SK-N-SH (cell line): ENCODE data around the gene TIAM2. TPM values are rescaled to one million over a fixed set of nuclear protein-coding genes. Genes with fewer than 3 reads are reported as not detected.

Experiments
- CTCF ChIA-PET: fragments of 300-600, 350-600 bp; formaldehyde crosslinking; extraction: SDS; loops from one replicate; lab custom pipeline; 2021; lab: Yijun Ruan, JAX
- POLR2A ChIA-PET: fragments of 350-600 bp; sonication (Branson Sonifier 250); formaldehyde crosslinking; extraction: SDS; loops from one replicate; lab custom pipeline; 2020; ENCODE audit warnings: antibody characterized with exemption, inconsistent platforms; lab: Yijun Ruan, JAX
- DNase-seq: peaks from one replicate; pipeline ENCODE4 v3.0.0; 2012
- H2AFZ ChIP-seq: fragments of 200-600 bp; sonication (generic); 2 replicates; pipeline ENCODE4 v1.8.1; 2016; ENCODE audit warnings: antibody characterized with exemption, mild to moderate bottlenecking, low read depth
- H3F3A ChIP-seq: fragments of 200-600 bp; sonication (generic); replicated peaks from 2 replicates; pipeline ENCODE3; 2016; ENCODE audit warnings: antibody characterized with exemption, mild to moderate bottlenecking; ENCODE audit not compliant: insufficient read depth
- H3K27ac ChIP-seq, 2 experiments: fragments of 200-500 bp in 1 of 2; fragments of 200-600 bp in 1 of 2; sonication (Bioruptor generic) in 1 of 2; sonication (generic), shearing (Covaris generic) in 1 of 2; 2 replicates each; pipeline versions ENCODE4 v1.5.1 to v1.6.1; 2014 to 2016; ENCODE audit warnings: low read depth in 2 of 2, inconsistent platforms in 1 of 2, low read length in 1 of 2, mild to moderate bottlenecking in 1 of 2, mixed read lengths in 1 of 2
- H3K27me3 ChIP-seq: fragments of 200-600 bp; sonication (generic), shearing (Covaris generic); 2 replicates; pipeline ENCODE4 v1.6.1; 2016; ENCODE audit warnings: mixed run types; ENCODE audit not compliant: insufficient read depth
- H3K36me3 ChIP-seq, 2 experiments: fragments of 200-500 bp in 1 of 2; fragments of 200-600 bp in 1 of 2; sonication (Bioruptor generic) in 1 of 2; sonication (generic) in 1 of 2; replicated peaks in 1 of 2; 2 replicates each; pipeline versions ENCODE3 to v1.5.1; 2014 to 2016; ENCODE audit warnings: low read length in 1 of 2, mild to moderate bottlenecking in 1 of 2; ENCODE audit not compliant: insufficient read depth in 2 of 2, control insufficient read depth in 1 of 2
- H3K4me1 ChIP-seq, 2 experiments: fragments of 200-500 bp in 1 of 2; fragments of 200-600 bp in 1 of 2; sonication (Bioruptor generic) in 1 of 2; sonication (generic), shearing (Covaris generic) in 1 of 2; 2 replicates each; pipeline versions ENCODE4 v1.5.1 to v1.6.1; 2014 to 2016; ENCODE audit warnings: low read depth in 1 of 2, low read length in 1 of 2, mixed run types in 1 of 2; ENCODE audit not compliant: insufficient read depth in 2 of 2, control insufficient read depth in 1 of 2
- H3K4me2 ChIP-seq: fragments of 200-600 bp; sonication (generic), shearing (Covaris generic); 2 replicates; pipeline ENCODE4 v1.6.1; 2017; ENCODE audit warnings: mixed run types
- H3K4me3 ChIP-seq, 2 experiments: fragments of 200-500 bp in 1 of 2; fragments of 200-600 bp in 1 of 2; sonication (Bioruptor generic) in 1 of 2; sonication (generic), shearing (Covaris generic) in 1 of 2; 2 replicates each; pipeline versions ENCODE4 v1.5.1 to v1.8.1; 2014 to 2016; ENCODE audit warnings: low read depth in 2 of 2, inconsistent platforms in 1 of 2, low read length in 1 of 2, mild to moderate bottlenecking in 1 of 2, mixed read lengths in 1 of 2, moderate library complexity in 1 of 2
- H3K79me2 ChIP-seq: fragments of 200-600 bp; sonication (generic); 2 replicates; pipeline ENCODE4 v1.8.1; 2017; ENCODE audit warnings: mild to moderate bottlenecking; ENCODE audit not compliant: insufficient read depth
- H3K9ac ChIP-seq: fragments of 200-600 bp; sonication (generic); 2 replicates; pipeline ENCODE4 v1.6.1; 2017; ENCODE audit warnings: mixed run types
- H3K9me2 ChIP-seq: fragments of 200-600 bp; sonication (generic); 2 replicates; pipeline ENCODE4 v1.6.1; 2017; ENCODE audit warnings: mixed run types
- H3K9me3 ChIP-seq: fragments of 200-600 bp; sonication (generic); 2 replicates; pipeline ENCODE4 v1.6.1; 2017; ENCODE audit warnings: mixed run types, mild to moderate bottlenecking, moderate library complexity
- H4K20me1 ChIP-seq: fragments of 200-600 bp; sonication (generic); 2 replicates; pipeline ENCODE4 v1.6.1; 2017; ENCODE audit warnings: mild to moderate bottlenecking, mixed run types; ENCODE audit not compliant: insufficient read depth
- CHD2 ChIP-seq: fragments of 150-350 bp; IDR thresholded peaks from 2 replicates; pipeline ENCODE4 v1.6.1; 2018; ENCODE audit warnings: low read length; ENCODE audit not compliant: partially characterized antibody
- CTCF ChIP-seq: fragments of 200-600 bp; sonication (generic); IDR thresholded peaks from 2 replicates; pipeline ENCODE4 v1.6.1; 2017; ENCODE audit warnings: antibody characterized with exemption, mild to moderate bottlenecking, moderate library complexity
- ELF1 ChIP-seq: IDR thresholded peaks from 2 replicates; pipeline ENCODE4 v1.4.0; 2012
- EZH2phosphoT487 ChIP-seq: fragments of 200-600 bp; sonication (generic); IDR thresholded peaks from 2 replicates; pipeline ENCODE4 v1.6.1; 2017; ENCODE audit warnings: low read depth, mixed run types, mild to moderate bottlenecking, antibody characterized with exemption, moderate library complexity, borderline replicate concordance
- IRF3 ChIP-seq: fragments of 150-350 bp; IDR thresholded peaks from 2 replicates; pipeline ENCODE4 v1.6.1; 2016; ENCODE audit warnings: mild to moderate bottlenecking, low read depth, low read length
- MAX ChIP-seq: IDR thresholded peaks from 2 replicates; pipeline ENCODE4 v1.4.0; 2012; ENCODE audit warnings: low read depth
- MEF2A ChIP-seq: IDR thresholded peaks from 2 replicates; pipeline ENCODE4 v1.4.0; 2012; ENCODE audit warnings: low read depth, borderline replicate concordance
- MXI1 ChIP-seq: IDR thresholded peaks from 2 replicates; pipeline ENCODE4 v1.6.1; 2012; ENCODE audit warnings: mild to moderate bottlenecking, low read depth, low read length, improper control_type of control experiment
- RAD21 ChIP-seq: IDR thresholded peaks from 2 replicates; pipeline ENCODE4 v1.6.1; 2012; ENCODE audit warnings: mild to moderate bottlenecking, low read length
- USF2 ChIP-seq: fragments of 150-350 bp; IDR thresholded peaks from 2 replicates; pipeline ENCODE4 v1.6.1; 2017; ENCODE audit warnings: antibody characterized with exemption, low read length, low read depth, borderline replicate concordance
- WGBS: methylation state at CpG from one replicate; pipeline ENCODE4 v1.1.6; 2017; ENCODE audit warnings: low lambda C conversion rate; 5-methylcytosine and 5-hydroxymethylcytosine counted together
- polyA plus RNA-seq, 3 experiments: library from polyadenylated mRNA; depleted of rRNA; stranded (reverse); fragments of >200 nt; gene quantifications; 2 replicates each; pipeline ENCODE4 v1.2.3, GENCODE V29; 2012
- TF ChIP-seq, protein P1 (sequence below): IDR thresholded peaks from 2 replicates; pipeline ENCODE4; 2012
- TF ChIP-seq, protein P2 (sequence below): IDR thresholded peaks from 2 replicates; pipeline ENCODE4 v1.6.1; 2012; ENCODE audit warnings: mild to moderate bottlenecking, low read depth, low read length, moderate library complexity

Gene TIAM2
- polyA plus RNA-seq, 1 of the 3 experiments (the other 2 are of a cell fraction) = 13.6 TPM

DNA sequence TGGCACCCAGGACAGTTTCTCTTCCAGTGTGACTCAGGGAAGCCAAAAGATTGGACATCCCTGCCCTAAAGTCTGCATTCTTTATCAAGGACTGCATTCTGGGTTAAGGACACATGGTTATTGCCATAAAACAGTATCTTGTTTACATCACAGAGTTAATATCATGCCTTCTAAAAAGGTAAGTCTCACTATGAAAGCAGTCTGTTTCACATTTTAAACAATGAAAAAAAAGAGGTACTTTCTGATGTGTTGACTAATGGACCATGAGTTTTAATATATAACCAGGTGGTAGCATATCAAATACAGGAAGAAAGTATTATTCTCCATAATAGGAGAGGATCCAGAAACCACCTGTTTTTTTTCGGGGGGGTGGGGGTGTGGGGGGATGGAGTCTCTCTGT lies 93.7 kb downstream of the TIAM2 start:
- Histone ChIP-seq H3K4me2 (no peak overlapping the region), H3K27me3 (no peaks in the 10 kb centered on the region), H3K9me3 (no peaks in the 10 kb centered on the region), H3K9me2 (no peaks in the 10 kb centered on the region), H3K79me2 (no peaks in the 10 kb centered on the region), H3K36me3 (peaks cover 0 to 8% of the 10 kb centered on the region in 2 experiments), H3K4me3 (no peak overlapping the region), H2AFZ (no peak overlapping the region), H3K4me1 (no peaks in the 10 kb centered on the region), H3F3A (peaks cover 24% of the 10 kb centered on the region), H4K20me1 (no peaks in the 10 kb centered on the region), H3K27ac (no peak overlapping the region), H3K9ac (no peak overlapping the region)
- ChIA-PET POLR2A (no interaction called here), CTCF (interaction anchor here (1.2 kb wide), 1 partner anchor 221 kb away, joined by 3 read pairs; no protein-coding TSS in a partner anchor)
- no peak for DNase-seq
- TF ChIP-seq ELF1 = no peak
- TF ChIP-seq MEF2A = no peak
- 88% methylated on average over 1 of the region's 1 CpG for WGBS

- H3K36me3 ChIP-seq = peaks cover 0 to 8% of the 10 kb centered on the region in 2 experiments
- no peak overlapping the region for H3K4me2 ChIP-seq
- H3K79me2 ChIP-seq = no peaks in the 10 kb centered on the region
- H3F3A ChIP-seq = peaks cover 25% of the 10 kb centered on the region
- ChIA-PET CTCF (interaction anchor here (1.2 kb wide), 1 partner anchor 222 kb away, joined by 3 read pairs; no protein-coding TSS in a partner anchor), POLR2A (no interaction called here)
- TF ChIP-seq RAD21 = no peak
- TF ChIP-seq, protein P1, sequence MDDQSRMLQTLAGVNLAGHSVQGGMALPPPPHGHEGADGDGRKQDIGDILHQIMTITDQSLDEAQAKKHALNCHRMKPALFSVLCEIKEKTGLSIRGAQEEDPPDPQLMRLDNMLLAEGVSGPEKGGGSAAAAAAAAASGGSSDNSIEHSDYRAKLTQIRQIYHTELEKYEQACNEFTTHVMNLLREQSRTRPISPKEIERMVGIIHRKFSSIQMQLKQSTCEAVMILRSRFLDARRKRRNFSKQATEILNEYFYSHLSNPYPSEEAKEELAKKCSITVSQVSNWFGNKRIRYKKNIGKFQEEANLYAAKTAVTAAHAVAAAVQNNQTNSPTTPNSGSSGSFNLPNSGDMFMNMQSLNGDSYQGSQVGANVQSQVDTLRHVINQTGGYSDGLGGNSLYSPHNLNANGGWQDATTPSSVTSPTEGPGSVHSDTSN = peak; percentile 27; the same call in 1 of the 2 replicates
- 100% methylated on average over 4 of the region's 4 CpGs for WGBS
- no peaks in the 10 kb centered on the region for H3K27me3 ChIP-seq
- H4K20me1 ChIP-seq = no peaks in the 10 kb centered on the region
- no peak overlapping the region for H3K9ac ChIP-seq
- DNase-seq = no peak
- H3K9me2 ChIP-seq = no peaks in the 10 kb centered on the region
- H3K4me3 ChIP-seq = no peak overlapping the region
- no peaks in the 10 kb centered on the region for H3K9me3 ChIP-seq
- no peak overlapping the region for H2AFZ ChIP-seq
- no peaks in the 10 kb centered on the region for H3K4me1 ChIP-seq
- peak overlapping the region in 1 of 2 experiments; percentile 33; a peak in 1 of 4 replicates for H3K27ac ChIP-seq
Measured at GRCh38 chr6:155089746-155090145, 94.6 kb downstream of the TIAM2 start.

DNA sequence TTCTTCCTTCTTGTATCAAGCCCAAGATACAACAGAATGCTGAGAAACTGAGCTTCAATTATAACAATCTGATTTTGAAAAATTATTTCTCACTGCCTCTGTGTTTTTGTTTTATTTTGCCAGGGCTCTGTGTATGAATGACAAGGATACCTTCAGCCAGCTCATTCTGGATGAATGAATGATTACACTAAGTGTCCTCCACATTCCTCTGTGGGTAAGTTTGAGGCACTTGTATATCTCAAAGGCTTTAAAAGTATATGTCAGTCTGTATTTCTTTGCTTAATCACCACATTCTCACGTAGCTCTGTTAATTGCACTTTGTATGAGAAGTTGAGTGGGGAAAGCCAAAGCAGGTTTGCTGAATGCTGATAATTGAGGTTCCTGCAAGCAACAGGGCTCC lies 95.1 kb downstream of the TIAM2 start:
- Histone ChIP-seq H3K27me3 (no peaks in the 10 kb centered on the region), H3K9me3 (no peaks in the 10 kb centered on the region), H3K79me2 (no peaks in the 10 kb centered on the region), H3K4me1 (no peaks in the 10 kb centered on the region), H3K4me3 (no peak overlapping the region), H3F3A (peaks cover 25% of the 10 kb centered on the region), H4K20me1 (no peaks in the 10 kb centered on the region), H3K9me2 (no peaks in the 10 kb centered on the region), H3K9ac (no peak overlapping the region), H3K4me2 (no peak overlapping the region), H2AFZ (no peak overlapping the region), H3K36me3 (peaks cover 0 to 8% of the 10 kb centered on the region in 2 experiments), H3K27ac (peak overlapping the region in 1 of 2 experiments; percentile 33; a peak in 1 of 4 replicates)
- ChIA-PET CTCF (no interaction called here), POLR2A (no interaction called here)
- WGBS = 94% methylated on average over 1 of the region's 1 CpG
- no peak for DNase-seq
- no peak for TF ChIP-seq CTCF
- no peak for TF ChIP-seq MAX
- no peak for TF ChIP-seq IRF3
- no peak for TF ChIP-seq MXI1
- no peak for TF ChIP-seq CHD2
- no peak for TF ChIP-seq USF2
- TF ChIP-seq EZH2phosphoT487 = no peak
- TF ChIP-seq, protein P2, sequence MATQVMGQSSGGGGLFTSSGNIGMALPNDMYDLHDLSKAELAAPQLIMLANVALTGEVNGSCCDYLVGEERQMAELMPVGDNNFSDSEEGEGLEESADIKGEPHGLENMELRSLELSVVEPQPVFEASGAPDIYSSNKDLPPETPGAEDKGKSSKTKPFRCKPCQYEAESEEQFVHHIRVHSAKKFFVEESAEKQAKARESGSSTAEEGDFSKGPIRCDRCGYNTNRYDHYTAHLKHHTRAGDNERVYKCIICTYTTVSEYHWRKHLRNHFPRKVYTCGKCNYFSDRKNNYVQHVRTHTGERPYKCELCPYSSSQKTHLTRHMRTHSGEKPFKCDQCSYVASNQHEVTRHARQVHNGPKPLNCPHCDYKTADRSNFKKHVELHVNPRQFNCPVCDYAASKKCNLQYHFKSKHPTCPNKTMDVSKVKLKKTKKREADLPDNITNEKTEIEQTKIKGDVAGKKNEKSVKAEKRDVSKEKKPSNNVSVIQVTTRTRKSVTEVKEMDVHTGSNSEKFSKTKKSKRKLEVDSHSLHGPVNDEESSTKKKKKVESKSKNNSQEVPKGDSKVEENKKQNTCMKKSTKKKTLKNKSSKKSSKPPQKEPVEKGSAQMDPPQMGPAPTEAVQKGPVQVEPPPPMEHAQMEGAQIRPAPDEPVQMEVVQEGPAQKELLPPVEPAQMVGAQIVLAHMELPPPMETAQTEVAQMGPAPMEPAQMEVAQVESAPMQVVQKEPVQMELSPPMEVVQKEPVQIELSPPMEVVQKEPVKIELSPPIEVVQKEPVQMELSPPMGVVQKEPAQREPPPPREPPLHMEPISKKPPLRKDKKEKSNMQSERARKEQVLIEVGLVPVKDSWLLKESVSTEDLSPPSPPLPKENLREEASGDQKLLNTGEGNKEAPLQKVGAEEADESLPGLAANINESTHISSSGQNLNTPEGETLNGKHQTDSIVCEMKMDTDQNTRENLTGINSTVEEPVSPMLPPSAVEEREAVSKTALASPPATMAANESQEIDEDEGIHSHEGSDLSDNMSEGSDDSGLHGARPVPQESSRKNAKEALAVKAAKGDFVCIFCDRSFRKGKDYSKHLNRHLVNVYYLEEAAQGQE = no peak
